Lower lobe of right lung (tissue), 2 donors: ENCODE measurements around the gene ST7L. TPM values are rescaled to one million over a fixed set of nuclear protein-coding genes. Genes with fewer than 3 reads are reported as not detected.

Experiments
- ATAC-seq, 2 donors: fragments of 200-7000 bp; cut with Tn5 transposase; one replicate each; pipeline ENCODE4 v1.9.1; 2020 to 2022; ENCODE audit warnings: mild to moderate bottlenecking in 2 of 2, moderate library complexity in 2 of 2
- DNase-seq: peaks from one replicate; pipeline ENCODE4 v3.0.0-alpha.2; 2020
- H3K27ac ChIP-seq: fragments of 200-600 bp; one replicate; pipeline ENCODE4 v1.8.0; 2022
- H3K27me3 ChIP-seq: fragments of 200-600 bp; one replicate; pipeline ENCODE4 v1.8.0; 2022; ENCODE audit warnings: low read depth
- H3K36me3 ChIP-seq: fragments of 200-600 bp; one replicate; pipeline ENCODE4 v1.8.0; 2022; ENCODE audit warnings: mild to moderate bottlenecking
- H3K4me1 ChIP-seq: fragments of 200-600 bp; one replicate; pipeline ENCODE4 v1.8.0; 2022
- H3K4me3 ChIP-seq: fragments of 200-600 bp; one replicate; pipeline ENCODE4 v1.8.0; 2022; ENCODE audit warnings: mild to moderate bottlenecking
- H3K9me3 ChIP-seq: fragments of 200-600 bp; one replicate; pipeline ENCODE4 v1.8.0; 2022
- CTCF ChIP-seq: fragments of 200-600 bp; IDR thresholded peaks from one replicate; pipeline ENCODE4 v1.8.0; 2022; ENCODE audit warnings: antibody characterized with exemption, mild to moderate bottlenecking
- intact Hi-C: fragments of 100-400 bp; cut with DNase I; formaldehyde crosslinking; loops from one replicate; pipeline ENCODE4 v1.11.0; 2022
- total RNA-seq: library from RNA; stranded (reverse); fragmentation: NEBNext Ultra II Directional; extraction: Animal tissue kit (Norgen Biotek cat#: 25700); gene quantifications from one replicate; pipeline ENCODE4 v1.2.1, GENCODE V29; 2021
- donor health status: DM: no; HTN: yes; CAD: no; lungs with severe emphysema.

Gene ST7L
- total RNA-seq, 1 donor from 2014 or later = 18.8 TPM

GRCh38 chr1:112614460-112615065 lies 4.4 kb downstream of the ST7L start:
- Histone ChIP-seq H3K4me3 (no peak overlapping the region), H3K36me3 (peaks cover 71% of the 10 kb centered on the region), H3K4me1 (peaks cover 6% of the 10 kb centered on the region), H3K27ac (no peak overlapping the region), H3K9me3 (no peaks in the 10 kb centered on the region), H3K27me3 (no peaks in the 10 kb centered on the region)
- TF ChIP-seq CTCF = peak; percentile 38
- intact Hi-C loops = no loop called here
- DNase-seq = no peak
- ATAC-seq = no peak

- H3K36me3 ChIP-seq = peaks cover 89% of the 10 kb centered on the region
- no peak overlapping the region for H3K27ac ChIP-seq
- DNase-seq (no peak), ATAC-seq (no peak)
- no peak for TF ChIP-seq CTCF
- no peaks in the 10 kb centered on the region for H3K4me1 ChIP-seq
- no peaks in the 10 kb centered on the region for H3K27me3 ChIP-seq
- no peak overlapping the region for H3K4me3 ChIP-seq
- no peaks in the 10 kb centered on the region for H3K9me3 ChIP-seq
- intact Hi-C loops = no loop called here
Observed at GRCh38 chr1:112605633-112606327, 13.2 kb downstream of the ST7L start.

- no peaks in the 10 kb centered on the region for H3K27me3 ChIP-seq
- no peak for TF ChIP-seq CTCF
- H3K4me3 ChIP-seq = no peak overlapping the region
- no peak for DNase-seq
- no peaks in the 10 kb centered on the region for H3K9me3 ChIP-seq
- no peak overlapping the region for H3K27ac ChIP-seq
- intact Hi-C loops = no loop called here
- H3K36me3 ChIP-seq = peaks cover 84% of the 10 kb centered on the region
- no peak for ATAC-seq
- no peaks in the 10 kb centered on the region for H3K4me1 ChIP-seq
Observed at GRCh38 chr1:112603541-112603940, 15.4 kb downstream of the ST7L start.

GRCh38 chr1:112603012-112603411 lies 15.9 kb downstream of the ST7L start:
- no peaks in the 10 kb centered on the region for H3K27me3 ChIP-seq

GRCh38 chr1:112599477-112599876 lies 19.5 kb downstream of the ST7L start:
- H3K4me1 ChIP-seq = no peaks in the 10 kb centered on the region
- no peaks in the 10 kb centered on the region for H3K9me3 ChIP-seq
- ATAC-seq (no peak), DNase-seq (no peak)
- H3K27ac ChIP-seq = no peak overlapping the region
- no peak for TF ChIP-seq CTCF
- peaks cover 72% of the 10 kb centered on the region for H3K36me3 ChIP-seq
- H3K27me3 ChIP-seq = no peaks in the 10 kb centered on the region
- intact Hi-C loops = no loop called here
- H3K4me3 ChIP-seq = no peak overlapping the region

More at GRCh38 chr1:112603012-112603411, 15.9 kb downstream of the ST7L start:
- Histone ChIP-seq H3K36me3 (peaks cover 79% of the 10 kb centered on the region), H3K9me3 (no peaks in the 10 kb centered on the region), H3K4me3 (no peak overlapping the region), H3K4me1 (no peaks in the 10 kb centered on the region), H3K27ac (no peak overlapping the region)
- no peak for TF ChIP-seq CTCF
- DNase-seq (no peak), ATAC-seq (no peak)
- intact Hi-C loops = no loop called here
